Sigmoid colon (tissue), 4 donors: ENCODE measurements around the gene CPSF4L.
A peak's percentile ranks its signal among the peaks of the same experiment; 100 is the strongest.

Source experiments
- CTCF ChIP-seq, 4 experiments: fragments of 450-650 bp in 3 of 4; fragments of 200-600 bp in 1 of 4; IDR thresholded peaks; one replicate each; pipeline ENCODE4 v1.5.1; 2016 to 2019; ENCODE audit warnings: antibody characterized with exemption in 4 of 4, mild to moderate bottlenecking in 3 of 4, moderate library complexity in 2 of 4
- POLR2AphosphoS5 ChIP-seq, 4 donors: sonication (generic); formaldehyde crosslinking; IDR thresholded peaks; one replicate each; pipeline ENCODE4 v1.6.1; 2017; ENCODE audit warnings: antibody characterized with exemption in 4 of 4

GRCh38 chr17:73278465-73279453, 17.1 kb upstream of the CPSF4L start:
- no peak for TF ChIP-seq CTCF (IDR thresholded peaks at IDR 0.05)
- TF ChIP-seq POLR2AphosphoS5 (IDR thresholded peaks at IDR 0.05): peak in 2 of 4 donors; percentile 57 to 59
